ENCODE data around the gene FURIN. TPM values are rescaled to one million over a fixed set of nuclear protein-coding genes. Genes with fewer than 3 reads are reported as not detected.

The FURIN gene
- total and polyA plus RNA-seq, 9 of the 15 experiments (the other 6 are each of a cell fraction or from before 2014, with no cell fraction given): 0.92 to 99.9 (median 34.8) TPM

DNA sequence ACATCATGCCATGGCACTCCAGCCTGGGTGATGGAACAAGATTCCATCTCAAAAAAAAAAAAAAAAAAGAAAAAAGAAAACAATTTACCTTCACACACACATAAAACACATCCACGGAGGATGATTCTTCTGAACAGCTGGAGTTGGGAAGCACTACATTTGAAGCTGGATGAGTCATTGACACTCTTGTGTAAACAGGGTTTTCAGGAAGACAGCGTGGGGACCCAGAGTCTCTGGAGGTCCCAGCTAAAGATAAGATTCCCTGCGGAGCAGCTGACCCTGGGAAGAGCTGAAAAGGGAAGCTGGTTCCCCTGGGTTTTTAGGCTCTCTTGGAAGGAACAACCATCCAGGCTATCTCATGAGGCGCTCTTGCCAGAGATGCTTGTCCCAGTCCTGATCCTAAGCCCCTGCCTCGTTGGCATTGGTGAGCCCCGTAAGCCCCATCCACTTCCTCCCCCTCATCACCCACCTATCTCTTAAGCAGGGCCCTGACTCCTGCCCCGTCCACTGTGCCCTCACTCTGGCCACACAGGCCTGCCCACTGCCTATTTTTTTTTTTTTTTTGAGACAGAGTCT, 32.0 kb upstream of the FURIN start (continued):
- TF ChIP-seq, protein P1, sequence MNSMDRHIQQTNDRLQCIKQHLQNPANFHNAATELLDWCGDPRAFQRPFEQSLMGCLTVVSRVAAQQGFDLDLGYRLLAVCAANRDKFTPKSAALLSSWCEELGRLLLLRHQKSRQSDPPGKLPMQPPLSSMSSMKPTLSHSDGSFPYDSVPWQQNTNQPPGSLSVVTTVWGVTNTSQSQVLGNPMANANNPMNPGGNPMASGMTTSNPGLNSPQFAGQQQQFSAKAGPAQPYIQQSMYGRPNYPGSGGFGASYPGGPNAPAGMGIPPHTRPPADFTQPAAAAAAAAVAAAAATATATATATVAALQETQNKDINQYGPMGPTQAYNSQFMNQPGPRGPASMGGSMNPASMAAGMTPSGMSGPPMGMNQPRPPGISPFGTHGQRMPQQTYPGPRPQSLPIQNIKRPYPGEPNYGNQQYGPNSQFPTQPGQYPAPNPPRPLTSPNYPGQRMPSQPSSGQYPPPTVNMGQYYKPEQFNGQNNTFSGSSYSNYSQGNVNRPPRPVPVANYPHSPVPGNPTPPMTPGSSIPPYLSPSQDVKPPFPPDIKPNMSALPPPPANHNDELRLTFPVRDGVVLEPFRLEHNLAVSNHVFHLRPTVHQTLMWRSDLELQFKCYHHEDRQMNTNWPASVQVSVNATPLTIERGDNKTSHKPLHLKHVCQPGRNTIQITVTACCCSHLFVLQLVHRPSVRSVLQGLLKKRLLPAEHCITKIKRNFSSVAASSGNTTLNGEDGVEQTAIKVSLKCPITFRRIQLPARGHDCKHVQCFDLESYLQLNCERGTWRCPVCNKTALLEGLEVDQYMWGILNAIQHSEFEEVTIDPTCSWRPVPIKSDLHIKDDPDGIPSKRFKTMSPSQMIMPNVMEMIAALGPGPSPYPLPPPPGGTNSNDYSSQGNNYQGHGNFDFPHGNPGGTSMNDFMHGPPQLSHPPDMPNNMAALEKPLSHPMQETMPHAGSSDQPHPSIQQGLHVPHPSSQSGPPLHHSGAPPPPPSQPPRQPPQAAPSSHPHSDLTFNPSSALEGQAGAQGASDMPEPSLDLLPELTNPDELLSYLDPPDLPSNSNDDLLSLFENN (IDR thresholded peaks at IDR 0.05; ENCODE audit: low read depth in 2 of 2, low read length in 2 of 2): no peak
- TF ChIP-seq ZNF212 (CRISPR knock-in tag; IDR thresholded peaks at IDR 0.05) (no peak), PTTG1 (tag; IDR thresholded peaks at IDR 0.05; ENCODE audit: low read depth) (no peak), MTA3 (IDR thresholded peaks at IDR 0.05; ENCODE audit: borderline replicate concordance) (peak; percentile 24; the same call in 1 of the 2 replicates), ETV6 (IDR thresholded peaks at IDR 0.05; ENCODE audit: borderline replicate concordance in 1 of 2, low read depth in 2 of 2, low read length in 1 of 2) (no peak), ETV6 (CRISPR knock-in tag; IDR thresholded peaks at IDR 0.05; ENCODE audit: borderline replicate concordance) (no peak), RBM14 (IDR thresholded peaks at IDR 0.05; ENCODE audit: borderline replicate concordance, insufficient read depth, low read depth, low read length) (no peak), KDM1A (IDR thresholded peaks at IDR 0.05) (no peak), TCF3 (CRISPR knock-in tag; IDR thresholded peaks at IDR 0.05) (peak; percentile 11; the same call in 1 of the 2 replicates), CHD1 (IDR thresholded peaks at IDR 0.05; ENCODE audit: low read length) (no peak), ZNF561 (CRISPR knock-in tag; conservative IDR thresholded peaks at IDR 0.05) (no peak), SIN3A (IDR thresholded peaks at IDR 0.05; ENCODE audit: borderline replicate concordance in 2 of 2, control insufficient read depth in 1 of 2, low read depth in 2 of 2, low read length in 2 of 2) (peak in 1 of 2 experiments; percentile 18; a peak in 1 of 4 replicates)
- TF ChIP-seq, protein P2, sequence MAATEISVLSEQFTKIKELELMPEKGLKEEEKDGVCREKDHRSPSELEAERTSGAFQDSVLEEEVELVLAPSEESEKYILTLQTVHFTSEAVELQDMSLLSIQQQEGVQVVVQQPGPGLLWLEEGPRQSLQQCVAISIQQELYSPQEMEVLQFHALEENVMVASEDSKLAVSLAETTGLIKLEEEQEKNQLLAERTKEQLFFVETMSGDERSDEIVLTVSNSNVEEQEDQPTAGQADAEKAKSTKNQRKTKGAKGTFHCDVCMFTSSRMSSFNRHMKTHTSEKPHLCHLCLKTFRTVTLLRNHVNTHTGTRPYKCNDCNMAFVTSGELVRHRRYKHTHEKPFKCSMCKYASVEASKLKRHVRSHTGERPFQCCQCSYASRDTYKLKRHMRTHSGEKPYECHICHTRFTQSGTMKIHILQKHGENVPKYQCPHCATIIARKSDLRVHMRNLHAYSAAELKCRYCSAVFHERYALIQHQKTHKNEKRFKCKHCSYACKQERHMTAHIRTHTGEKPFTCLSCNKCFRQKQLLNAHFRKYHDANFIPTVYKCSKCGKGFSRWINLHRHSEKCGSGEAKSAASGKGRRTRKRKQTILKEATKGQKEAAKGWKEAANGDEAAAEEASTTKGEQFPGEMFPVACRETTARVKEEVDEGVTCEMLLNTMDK (IDR thresholded peaks at IDR 0.05; ENCODE audit: borderline replicate concordance, insufficient read depth, low read depth, low read length, poor library complexity, severe bottlenecking): no peak

All from K562 (cell line).